Mucosa of stomach (tissue), 1 donor: ENCODE measurements around the gene SRRM1.
"Not testable (repeated sequence)": the region's sequence is repeated elsewhere in the genome, so short reads cannot be mapped to it uniquely, and the experiment has no call there.

Experiments
- H3K27me3 ChIP-seq: one replicate; pipeline ENCODE4 v1.7.0; 2013; ENCODE audit warnings: mild to moderate bottlenecking, low read length; ENCODE audit not compliant: control insufficient read depth, insufficient read depth
- H3K36me3 ChIP-seq: one replicate; pipeline ENCODE4 v1.7.0; 2013; ENCODE audit warnings: low read length; ENCODE audit not compliant: control insufficient read depth, insufficient read depth
- H3K4me1 ChIP-seq: one replicate; pipeline ENCODE4 v1.7.0; 2013; ENCODE audit warnings: mild to moderate bottlenecking, low read length; ENCODE audit not compliant: control insufficient read depth, insufficient read depth
- H3K4me3 ChIP-seq: one replicate; pipeline ENCODE4 v1.7.0; 2013; ENCODE audit warnings: low read length
- H3K9ac ChIP-seq: one replicate; pipeline ENCODE4 v1.7.0; 2013; ENCODE audit warnings: mild to moderate bottlenecking, low read length, moderate library complexity
- H3K9me3 ChIP-seq: one replicate; pipeline ENCODE4 v1.7.0; 2013; ENCODE audit warnings: mild to moderate bottlenecking, low read length, moderate library complexity; ENCODE audit not compliant: control insufficient read depth
- donor health status: Pancreatic carcinoma.

Gene SRRM1

DNA sequence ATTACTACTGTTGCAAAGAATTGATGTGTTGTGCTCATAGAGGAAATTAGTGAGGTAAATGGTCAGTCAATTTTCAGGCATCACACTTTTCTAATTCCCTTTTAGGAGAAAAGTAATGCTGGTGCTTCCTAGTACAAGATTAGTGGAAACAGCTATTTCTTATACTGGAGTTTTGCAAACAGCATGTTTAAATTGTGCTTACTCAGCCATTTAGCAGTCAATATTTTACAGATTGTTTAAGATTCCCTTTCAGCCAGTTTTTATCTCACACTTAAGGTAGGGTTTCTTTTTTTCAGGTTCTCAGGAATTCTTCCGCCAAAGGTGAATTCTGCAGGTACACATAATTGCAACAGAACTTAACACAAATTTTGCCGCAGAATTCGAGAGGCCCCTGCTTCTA, 10.9 kb downstream of the SRRM1 start:
- Histone ChIP-seq H3K36me3 (peaks cover 33% of the 10 kb centered on the region), H3K4me1 (peaks cover 11% of the 10 kb centered on the region), H3K4me3 (no peak overlapping the region), H3K9me3 (no peaks in the 10 kb centered on the region), H3K9ac (no peak overlapping the region), H3K27me3 (no peaks in the 10 kb centered on the region)

DNA sequence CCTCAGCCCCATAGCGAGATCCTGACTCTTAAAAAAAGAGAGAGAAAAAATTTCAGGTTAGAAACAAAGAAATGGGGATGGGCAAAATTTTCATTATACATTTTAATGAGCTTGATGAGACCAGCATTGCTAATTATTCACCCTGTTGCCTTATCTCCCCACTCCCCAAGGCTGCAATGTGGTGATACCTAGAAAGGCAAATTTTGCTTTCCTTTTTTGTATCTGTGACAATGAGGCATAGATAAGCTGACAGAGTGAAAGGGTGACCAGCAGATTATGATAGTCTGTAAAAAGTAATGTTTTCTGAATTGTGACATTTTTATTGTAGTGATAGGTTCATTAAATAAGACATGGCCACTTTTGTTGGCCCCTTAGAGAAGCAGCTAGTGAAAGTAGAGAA, 12.9 kb downstream of the SRRM1 start:
- H3K27me3 ChIP-seq = no peaks in the 10 kb centered on the region
- peaks cover 25% of the 10 kb centered on the region for H3K36me3 ChIP-seq
- no peak overlapping the region for H3K9ac ChIP-seq
- H3K4me1 ChIP-seq = peaks cover 11% of the 10 kb centered on the region
- H3K9me3 ChIP-seq = no peaks in the 10 kb centered on the region
- no peak overlapping the region for H3K4me3 ChIP-seq

DNA sequence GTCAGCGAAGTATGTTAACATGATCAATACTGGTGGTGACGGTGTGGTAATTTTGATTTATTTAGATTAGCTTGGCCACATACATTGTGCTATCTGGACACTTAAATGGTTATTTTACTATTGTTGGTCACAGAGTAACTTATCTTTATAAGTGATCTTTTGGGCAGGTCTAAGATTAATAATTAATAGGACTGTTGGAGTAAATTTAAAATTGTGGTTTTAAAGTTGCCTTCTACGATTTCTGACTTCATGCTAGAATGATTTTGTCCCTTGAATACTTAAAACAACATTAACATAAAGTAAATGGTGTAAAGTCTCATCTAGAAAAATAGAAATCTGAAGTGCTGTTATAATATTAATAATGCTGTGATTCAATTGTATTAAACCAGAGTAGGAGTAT, 14.7 kb downstream of the SRRM1 start:
- no peak overlapping the region for H3K4me3 ChIP-seq
- H3K9me3 ChIP-seq = no peaks in the 10 kb centered on the region
- peaks cover 21% of the 10 kb centered on the region for H3K36me3 ChIP-seq
- no peaks in the 10 kb centered on the region for H3K27me3 ChIP-seq
- H3K4me1 ChIP-seq = peaks cover 11% of the 10 kb centered on the region
- no peak overlapping the region for H3K9ac ChIP-seq

DNA sequence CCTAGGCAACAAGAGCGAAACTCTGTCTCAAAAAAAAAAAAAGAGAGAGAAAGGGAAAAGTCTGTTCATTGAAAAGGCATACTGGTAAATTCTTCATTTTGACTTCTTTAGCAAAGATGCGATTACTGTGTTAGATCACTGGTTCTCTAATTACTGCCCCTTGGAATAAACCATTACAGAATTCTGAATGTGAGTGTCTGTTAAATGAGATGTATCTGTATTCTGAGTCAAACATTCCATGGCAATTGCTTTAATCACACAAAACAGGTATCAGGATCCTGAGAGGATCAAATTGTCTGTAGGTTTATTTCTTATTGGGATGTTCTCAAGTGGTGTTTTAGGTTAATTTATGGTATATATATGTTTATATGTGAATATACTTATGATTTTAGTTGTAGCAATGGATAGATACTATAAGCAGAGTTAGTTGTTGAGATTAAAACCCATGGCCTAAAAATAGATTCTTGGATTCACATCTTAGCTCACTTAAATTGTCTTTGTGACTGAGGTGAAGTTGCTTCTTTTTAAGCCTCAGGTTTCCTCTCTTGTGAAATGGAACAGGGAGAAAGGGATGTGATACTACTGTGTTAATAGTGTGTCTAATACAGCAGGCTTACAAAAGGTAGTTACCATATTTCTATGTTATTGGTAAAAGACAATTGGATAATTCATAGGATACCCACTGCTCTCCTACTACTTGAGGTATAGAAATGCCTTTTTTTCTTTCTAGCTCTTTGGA, 16.2 kb downstream of the SRRM1 start:
- H3K9me3 ChIP-seq = no peaks in the 10 kb centered on the region
- peaks cover 12% of the 10 kb centered on the region for H3K36me3 ChIP-seq

DNA sequence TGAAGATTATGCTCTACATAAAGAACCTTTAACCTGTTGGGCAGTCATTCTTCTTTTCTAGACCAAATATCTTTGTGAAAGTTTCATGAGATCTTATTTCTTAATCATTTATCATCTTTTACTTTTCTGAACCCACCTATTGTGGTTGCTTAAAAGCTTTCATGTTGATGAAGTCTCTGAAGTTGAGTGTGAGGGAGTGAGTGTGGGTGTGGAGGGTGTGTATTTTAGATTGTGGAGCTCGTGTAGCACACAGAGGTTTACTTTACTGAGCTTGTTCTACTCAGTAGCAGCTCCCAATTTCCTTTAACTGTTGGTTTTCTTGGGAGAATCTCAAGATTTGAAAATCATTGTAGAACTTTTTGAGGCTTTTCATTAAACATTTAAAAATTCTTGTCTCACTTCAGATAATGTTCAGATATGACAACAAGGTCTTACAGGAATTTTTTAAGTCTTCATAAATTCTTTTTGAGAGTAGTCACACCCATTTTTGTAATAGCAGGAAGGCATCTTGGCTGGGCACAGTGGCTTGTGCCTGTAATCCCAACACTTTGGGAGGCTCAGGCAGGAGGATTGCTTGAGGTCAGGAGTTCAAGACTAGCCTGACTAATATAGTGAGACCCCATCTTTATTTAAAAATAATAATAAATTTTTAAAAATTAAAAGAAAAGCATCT, 17.0 kb downstream of the SRRM1 start:
- Histone ChIP-seq H3K9me3 (no peaks in the 10 kb centered on the region), H3K4me1 (peaks cover 11% of the 10 kb centered on the region), H3K27me3 (no peaks in the 10 kb centered on the region), H3K36me3 (peaks cover 6% of the 10 kb centered on the region), H3K4me3 (no peak overlapping the region), H3K9ac (no peak overlapping the region)

More for the DNA sequence above, 16.2 kb downstream of the SRRM1 start:
- Histone ChIP-seq H3K4me1 (peaks cover 11% of the 10 kb centered on the region), H3K4me3 (no peak overlapping the region), H3K9ac (no peak overlapping the region), H3K27me3 (no peaks in the 10 kb centered on the region)

DNA sequence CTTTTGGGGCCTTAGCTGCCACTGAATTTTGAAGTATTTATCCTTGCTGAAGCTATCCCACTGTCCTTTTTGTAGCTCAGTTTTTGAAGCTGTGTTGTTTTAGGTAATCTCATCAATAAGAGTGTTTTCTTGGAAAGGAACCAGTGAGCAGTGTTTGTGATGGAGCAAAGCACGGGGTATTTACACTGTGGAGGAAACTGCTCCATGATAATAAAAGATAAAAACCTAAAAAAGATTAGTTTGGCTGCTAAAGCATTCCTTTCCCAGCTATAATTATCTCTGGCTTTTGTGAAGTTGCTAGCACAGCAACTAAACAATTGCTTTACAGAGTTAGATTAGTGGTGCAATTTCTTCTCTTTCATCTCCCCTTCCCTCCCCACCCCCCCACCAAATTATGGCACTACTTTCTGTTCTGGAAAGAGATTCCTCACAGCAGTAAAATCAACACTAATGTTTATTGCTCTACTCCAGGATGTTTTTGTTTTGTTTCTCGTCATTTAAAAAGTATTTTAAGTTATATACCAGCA, 21.5 kb downstream of the SRRM1 start:
- Histone ChIP-seq H3K27me3 (no peaks in the 10 kb centered on the region), H3K36me3 (peaks cover 6% of the 10 kb centered on the region), H3K9ac (no peak overlapping the region), H3K4me3 (no peak overlapping the region), H3K4me1 (no peaks in the 10 kb centered on the region), H3K9me3 (no peaks in the 10 kb centered on the region)

DNA sequence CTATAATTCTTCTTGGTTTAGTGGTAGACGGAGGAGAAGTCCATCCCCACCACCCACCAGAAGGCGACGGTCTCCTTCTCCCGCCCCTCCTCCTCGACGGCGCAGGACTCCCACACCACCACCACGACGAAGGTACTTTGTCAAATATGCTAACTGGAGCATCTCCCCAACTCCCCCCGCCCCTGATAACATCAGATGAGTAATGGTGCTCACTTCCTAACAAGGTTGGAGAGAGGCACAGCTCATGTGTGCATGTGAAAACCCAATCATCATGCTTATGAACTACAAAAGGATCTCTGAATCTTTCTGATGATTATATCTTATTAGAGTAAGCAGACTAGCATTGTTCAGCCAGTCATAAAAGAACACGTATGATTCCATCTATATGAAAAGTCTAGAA, 23.7 kb downstream of the SRRM1 start:
- no peaks in the 10 kb centered on the region for H3K4me1 ChIP-seq
- H3K9ac ChIP-seq = no peak overlapping the region
- no peaks in the 10 kb centered on the region for H3K27me3 ChIP-seq
- H3K9me3 ChIP-seq = no peaks in the 10 kb centered on the region
- H3K36me3 ChIP-seq = peaks cover 14% of the 10 kb centered on the region
- no peak overlapping the region for H3K4me3 ChIP-seq

DNA sequence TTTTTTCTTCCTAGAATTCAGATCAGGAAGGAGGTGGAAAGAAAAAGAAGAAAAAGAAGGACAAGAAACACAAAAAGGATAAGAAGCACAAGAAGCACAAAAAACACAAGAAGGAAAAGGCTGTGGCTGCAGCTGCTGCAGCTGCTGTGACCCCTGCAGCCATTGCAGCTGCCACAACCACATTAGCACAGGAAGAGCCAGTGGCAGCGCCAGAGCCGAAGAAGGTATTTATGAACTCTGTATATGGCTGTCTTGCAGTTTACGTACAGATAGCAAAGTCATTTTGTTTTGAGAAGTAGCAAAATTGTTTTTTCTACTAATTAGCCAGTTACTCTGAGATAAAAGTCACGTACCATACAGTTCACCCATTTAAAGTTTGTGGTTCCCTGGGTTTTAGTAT, 28.3 kb downstream of the SRRM1 start:
- H3K9me3 ChIP-seq, H3K4me1 ChIP-seq, H3K27me3 ChIP-seq, H3K9ac ChIP-seq, H3K4me3 ChIP-seq: not testable (repeated sequence)
- peaks cover 14% of the 10 kb centered on the region for H3K36me3 ChIP-seq

DNA sequence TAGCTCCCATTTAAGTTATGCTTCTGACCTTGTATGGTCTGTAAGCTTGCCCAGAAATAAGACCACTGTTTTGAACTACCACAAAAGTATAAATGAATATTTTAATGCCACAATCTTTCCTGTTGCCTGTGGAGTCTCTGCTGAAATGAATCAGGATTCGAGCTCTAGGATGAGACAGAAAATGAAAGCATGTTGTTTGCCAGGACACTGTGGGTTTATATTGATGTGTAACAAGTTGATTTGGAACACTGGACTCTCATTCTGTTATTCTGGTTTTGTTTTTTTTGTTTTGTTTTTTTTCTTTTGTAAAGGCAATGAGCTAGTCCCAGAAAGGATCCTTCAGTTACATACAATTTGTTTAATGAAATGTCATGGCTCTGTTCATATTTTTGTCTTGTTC, 29.6 kb downstream of the SRRM1 start:
- H3K4me3 ChIP-seq, H3K27me3 ChIP-seq, H3K9me3 ChIP-seq, H3K4me1 ChIP-seq, H3K9ac ChIP-seq: not testable (repeated sequence)
- peaks cover 14% of the 10 kb centered on the region for H3K36me3 ChIP-seq

DNA sequence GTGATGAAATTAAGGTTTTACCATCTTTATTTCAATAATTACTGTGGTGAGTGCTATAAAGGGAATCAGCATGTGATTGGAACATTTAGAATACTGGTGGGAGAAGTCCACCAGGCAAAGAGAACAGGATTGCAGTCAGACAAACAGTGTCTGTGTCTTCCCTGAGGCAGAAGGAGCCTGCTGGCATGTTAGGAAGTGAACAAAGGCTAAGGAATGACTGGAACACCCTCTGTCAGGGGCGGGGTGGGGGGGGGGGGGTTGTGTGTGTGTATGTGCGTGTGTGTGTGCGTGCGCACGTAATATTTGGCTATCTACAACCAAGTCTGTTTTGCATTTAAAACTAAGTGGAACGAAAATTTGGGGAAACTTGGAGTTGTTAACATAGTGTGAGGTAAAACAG, 30.2 kb downstream of the SRRM1 start:
- Histone ChIP-seq H3K36me3 (peaks cover 11% of the 10 kb centered on the region), H3K4me1 (no peaks in the 10 kb centered on the region), H3K9ac (no peak overlapping the region), H3K9me3 (no peaks in the 10 kb centered on the region), H3K4me3 (no peak overlapping the region), H3K27me3 (no peaks in the 10 kb centered on the region)

DNA sequence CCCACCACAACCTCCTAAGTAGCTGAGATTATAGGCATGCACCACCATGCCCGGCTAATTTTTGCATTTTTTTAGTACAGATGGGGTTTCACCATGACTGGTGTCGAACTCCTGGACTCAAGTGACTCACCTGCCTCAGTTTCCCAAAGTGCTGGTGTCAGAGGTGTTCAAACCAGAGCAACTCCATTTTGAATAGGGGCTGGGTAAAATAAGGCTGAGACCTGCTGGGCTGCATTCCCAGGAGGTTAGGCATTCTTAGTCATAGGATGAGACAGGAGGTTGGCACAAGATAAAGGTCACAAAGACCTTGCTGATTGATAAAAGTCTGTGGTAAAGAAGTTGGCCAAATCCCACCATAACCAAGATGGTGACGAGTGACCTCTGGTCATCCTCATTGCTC, 35.3 kb downstream of the SRRM1 start:
- not testable (repeated sequence) for H3K9me3 ChIP-seq, H3K36me3 ChIP-seq, H3K4me3 ChIP-seq, H3K4me1 ChIP-seq, H3K9ac ChIP-seq, H3K27me3 ChIP-seq

DNA sequence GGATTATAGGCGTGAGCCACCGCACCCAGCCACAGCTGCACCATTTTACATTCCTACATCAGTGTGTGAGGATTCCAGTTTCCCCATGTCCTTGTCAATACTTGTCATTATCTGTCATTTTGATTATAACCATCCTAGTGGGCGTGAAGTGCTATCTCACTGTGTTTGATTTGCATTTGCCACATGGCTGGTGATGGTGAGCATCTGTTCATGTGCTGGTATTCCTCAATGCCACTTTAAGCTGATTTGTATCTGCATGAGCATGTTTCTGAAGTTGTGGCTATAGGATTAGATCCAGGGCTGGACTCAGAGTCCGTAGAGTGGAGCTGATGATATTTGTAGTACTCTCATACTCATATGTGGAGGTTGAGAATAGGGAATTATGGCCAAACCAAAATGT, 36.6 kb downstream of the SRRM1 start:
- Histone ChIP-seq H3K4me3 (no peak overlapping the region), H3K27me3 (no peaks in the 10 kb centered on the region), H3K9me3 (no peaks in the 10 kb centered on the region), H3K36me3 (no peaks in the 10 kb centered on the region), H3K4me1 (peaks cover 4% of the 10 kb centered on the region), H3K9ac (no peak overlapping the region)
